ENCODE results near the gene AMACR. TPM values are rescaled to one million over a fixed set of nuclear protein-coding genes. Genes with fewer than 3 reads are reported as not detected.
A peak's percentile ranks its signal among the peaks of the same experiment; 100 is the strongest.

Gene AMACR
- total and polyA plus RNA-seq, 10 of the 15 experiments (the other 5 are each of a cell fraction or from before 2014, with no cell fraction given): 2.6 to 20.4 (median 10.4) TPM

DNA sequence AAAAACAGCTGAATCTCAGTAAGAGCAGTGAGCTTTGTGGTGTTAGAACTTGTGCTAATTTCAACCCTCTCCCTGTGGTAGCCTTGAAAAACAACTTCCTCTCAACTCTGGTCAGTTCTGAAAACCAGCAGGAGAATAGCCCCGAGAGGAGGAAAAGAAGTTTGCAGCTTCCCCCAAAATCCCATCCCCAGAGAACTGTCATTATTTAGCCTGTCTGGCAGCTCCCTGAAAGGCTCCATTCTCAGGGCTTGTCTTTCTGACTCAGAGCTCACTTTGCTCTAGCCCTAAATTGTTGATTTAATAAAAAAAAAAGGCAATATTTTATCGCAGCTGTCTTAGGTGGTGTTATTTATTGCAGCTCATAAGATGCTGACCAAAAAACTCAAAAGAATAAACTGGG is 12.0 kb downstream of the AMACR start:
- 70% methylated on average over 2 of the region's 2 CpGs for WGBS (ENCODE audit: insufficient coverage, insufficient replicate concordance, low lambda C conversion rate, missing lambda C conversion rate)
- ChIA-PET CTCF (interaction anchor here (1.4 to 3.7 kb wide), 5 partner anchors 11 to 469 kb away, joined by 4 to 40 read pairs (median 5); partner anchors contain the start of gene AMACR), RAD21 (ENCODE audit: unreplicated experiment) (interaction anchor here (3.1 kb wide), 1 partner anchor 12 kb away, joined by 11 read pairs; the partner anchor contains the start of gene AMACR), POLR2A (no interaction called here), SMC1A (ENCODE audit: uncharacterized antibody, unreplicated experiment) (interaction anchor here (0.7 to 1.1 kb wide), 5 partner anchors 33 to 560 kb away, joined by 3 to 4 read pairs (median 3); partner anchors contain the start of gene C1QTNF3)
- BruUV-seq (replicated peaks): no TSS peak
- Histone ChIP-seq H3K36me3 (ENCODE audit: control insufficient read depth in 2 of 2, insufficient read depth in 2 of 2, low read length in 1 of 2) (no peaks in the 10 kb centered on the region), H2AFZ (ENCODE audit: control insufficient read depth, low read depth, low read length) (no peak overlapping the region), H3K4me2 (ENCODE audit: control insufficient read depth, insufficient read depth) (no peak overlapping the region), H4K20me1 (ENCODE audit: control insufficient read depth, insufficient read depth) (no peaks in the 10 kb centered on the region), H3K4me3 (no peak overlapping the region), H3K79me2 (ENCODE audit: control insufficient read depth, insufficient read depth, low read length) (no peaks in the 10 kb centered on the region), H3K9ac (ENCODE audit: control insufficient read depth, insufficient read depth, low read length) (no peak overlapping the region), H3K27ac (ENCODE audit: control insufficient read depth, insufficient read depth) (no peak overlapping the region), H3K4me1 (ENCODE audit: control insufficient read depth, insufficient read depth, low read length) (peaks cover 4% of the 10 kb centered on the region; the same call in 1 of the 2 replicates), H3K9me3 (replicated peaks; ENCODE audit: control insufficient read depth, insufficient read depth, low read length) (no peaks in the 10 kb centered on the region), H3K27me3 (replicated peaks in 1 of 2; ENCODE audit: control insufficient read depth in 2 of 2, insufficient read depth in 2 of 2, low read length in 1 of 2) (no peaks in the 10 kb centered on the region)
- in situ Hi-C loops (cut with MboI) (loop anchor here (5.0 kb wide), 1 partner anchor 471 kb away; no protein-coding TSS in a partner anchor), intact Hi-C loops (cut with micrococcal nuclease; ENCODE audit: unreplicated experiment) (loop anchor here (2.0 kb wide), 1 partner anchor 469 kb away; no protein-coding TSS in a partner anchor)
- FAIRE-seq (no peak), DNase-seq (ENCODE audit: low read depth, low spot score) (no peak), ATAC-seq (no peak; the same call in 2 of the 3 replicates)
- TF ChIP-seq CHD1 (IDR thresholded peaks at IDR 0.05; ENCODE audit: low read depth, low read length): no peak
- no peak for TF ChIP-seq SRF (IDR thresholded peaks at IDR 0.05; ENCODE audit: low read depth in 2 of 2, low read length in 2 of 2)

- ATAC-seq (peak; percentile 62), FAIRE-seq (no peak), DNase-seq (ENCODE audit: low read depth, low spot score) (no peak)
- Histone ChIP-seq H3K9me3 (replicated peaks; ENCODE audit: control insufficient read depth, insufficient read depth, low read length) (no peaks in the 10 kb centered on the region), H3K4me3 (no peak overlapping the region), H2AFZ (ENCODE audit: control insufficient read depth, low read depth, low read length) (no peak overlapping the region), H3K79me2 (ENCODE audit: control insufficient read depth, insufficient read depth, low read length) (no peaks in the 10 kb centered on the region), H3K27me3 (replicated peaks in 1 of 2; ENCODE audit: control insufficient read depth in 2 of 2, insufficient read depth in 2 of 2, low read length in 1 of 2) (no peaks in the 10 kb centered on the region), H3K4me1 (ENCODE audit: control insufficient read depth, insufficient read depth, low read length) (peaks cover 4% of the 10 kb centered on the region; the same call in 1 of the 2 replicates), H3K9ac (ENCODE audit: control insufficient read depth, insufficient read depth, low read length) (no peak overlapping the region), H3K27ac (ENCODE audit: control insufficient read depth, insufficient read depth) (no peak overlapping the region), H3K36me3 (ENCODE audit: control insufficient read depth in 2 of 2, insufficient read depth in 2 of 2, low read length in 1 of 2) (no peaks in the 10 kb centered on the region), H4K20me1 (ENCODE audit: control insufficient read depth, insufficient read depth) (no peaks in the 10 kb centered on the region), H3K4me2 (ENCODE audit: control insufficient read depth, insufficient read depth) (no peak overlapping the region)
- intact Hi-C loops (cut with micrococcal nuclease; ENCODE audit: unreplicated experiment): no loop called here
- ChIA-PET RAD21 (ENCODE audit: unreplicated experiment) (no interaction called here), SMC1A (ENCODE audit: uncharacterized antibody, unreplicated experiment) (no interaction called here), POLR2A (no interaction called here), CTCF (interaction anchor here (1.4 to 1.6 kb wide), 2 partner anchors 22 to 28 kb away, joined by 4 to 5 read pairs; no protein-coding TSS in a partner anchor)
- 0% methylated on average over 1 of the region's 1 CpG for WGBS (ENCODE audit: insufficient coverage, insufficient replicate concordance, low lambda C conversion rate, missing lambda C conversion rate)
- in situ Hi-C loops (cut with MboI): loop anchor here (5.0 kb wide), 1 partner anchor 472 kb away; no protein-coding TSS in a partner anchor
- TF ChIP-seq YY1 (IDR thresholded peaks at IDR 0.05; ENCODE audit: low read depth, low read length) (no peak), RAD21 (IDR thresholded peaks at IDR 0.05; ENCODE audit: insufficient read depth, low read depth, low read length) (peak; percentile 40), ZNF622 (IDR thresholded peaks at IDR 0.05) (no peak), JUNB (IDR thresholded peaks at IDR 0.05) (no peak), CEBPB (IDR thresholded peaks at IDR 0.05; ENCODE audit: borderline replicate concordance in 1 of 2, low read depth in 2 of 2, low read length in 2 of 2) (no peak), RUNX3 (IDR thresholded peaks at IDR 0.05; ENCODE audit: low read length) (0 out of 2 replicates have a peak, but pooled peaks have one; percentile 10)
- TF ChIP-seq, protein P1, sequence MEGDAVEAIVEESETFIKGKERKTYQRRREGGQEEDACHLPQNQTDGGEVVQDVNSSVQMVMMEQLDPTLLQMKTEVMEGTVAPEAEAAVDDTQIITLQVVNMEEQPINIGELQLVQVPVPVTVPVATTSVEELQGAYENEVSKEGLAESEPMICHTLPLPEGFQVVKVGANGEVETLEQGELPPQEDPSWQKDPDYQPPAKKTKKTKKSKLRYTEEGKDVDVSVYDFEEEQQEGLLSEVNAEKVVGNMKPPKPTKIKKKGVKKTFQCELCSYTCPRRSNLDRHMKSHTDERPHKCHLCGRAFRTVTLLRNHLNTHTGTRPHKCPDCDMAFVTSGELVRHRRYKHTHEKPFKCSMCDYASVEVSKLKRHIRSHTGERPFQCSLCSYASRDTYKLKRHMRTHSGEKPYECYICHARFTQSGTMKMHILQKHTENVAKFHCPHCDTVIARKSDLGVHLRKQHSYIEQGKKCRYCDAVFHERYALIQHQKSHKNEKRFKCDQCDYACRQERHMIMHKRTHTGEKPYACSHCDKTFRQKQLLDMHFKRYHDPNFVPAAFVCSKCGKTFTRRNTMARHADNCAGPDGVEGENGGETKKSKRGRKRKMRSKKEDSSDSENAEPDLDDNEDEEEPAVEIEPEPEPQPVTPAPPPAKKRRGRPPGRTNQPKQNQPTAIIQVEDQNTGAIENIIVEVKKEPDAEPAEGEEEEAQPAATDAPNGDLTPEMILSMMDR (IDR thresholded peaks at IDR 0.05 in 2 of 3, conservative IDR thresholded peaks at IDR 0.05 in 1 of 3; ENCODE audit: control insufficient read depth in 2 of 3, extremely low read depth in 1 of 3, insufficient read depth in 1 of 3, low read depth in 3 of 3, low read length in 3 of 3): peak in 1 of 3 experiments; percentile 28; a peak in 1 of 6 replicates
- BruUV-seq (replicated peaks): no TSS peak
Measured at GRCh38 chr5:33994845-33995244, 13.0 kb downstream of the AMACR start.

Measured in GM12878 (cell line).